Vagina (tissue), 2 donors: Measurements from ENCODE around the gene CDH24.

ENCODE experiments used
- POLR2AphosphoS5 ChIP-seq, 2 donors: sonication (generic); formaldehyde crosslinking; IDR thresholded peaks; one replicate each; pipeline ENCODE4 v1.9.0; 2017; ENCODE audit warnings: antibody characterized with exemption in 2 of 2, mild to moderate bottlenecking in 2 of 2, low read depth in 1 of 2; ENCODE audit not compliant: insufficient read depth in 1 of 2
- TF ChIP-seq, protein P1 (sequence below), 3 experiments: fragments of 450-650 bp in 2 of 3; fragments of 200-600 bp in 1 of 3; sonication (generic) in 1 of 3; IDR thresholded peaks; one replicate each; pipeline ENCODE4 v1.5.1; 2017 to 2019; ENCODE audit warnings: antibody characterized with exemption in 3 of 3, mild to moderate bottlenecking in 2 of 3, moderate library complexity in 2 of 3

DNA sequence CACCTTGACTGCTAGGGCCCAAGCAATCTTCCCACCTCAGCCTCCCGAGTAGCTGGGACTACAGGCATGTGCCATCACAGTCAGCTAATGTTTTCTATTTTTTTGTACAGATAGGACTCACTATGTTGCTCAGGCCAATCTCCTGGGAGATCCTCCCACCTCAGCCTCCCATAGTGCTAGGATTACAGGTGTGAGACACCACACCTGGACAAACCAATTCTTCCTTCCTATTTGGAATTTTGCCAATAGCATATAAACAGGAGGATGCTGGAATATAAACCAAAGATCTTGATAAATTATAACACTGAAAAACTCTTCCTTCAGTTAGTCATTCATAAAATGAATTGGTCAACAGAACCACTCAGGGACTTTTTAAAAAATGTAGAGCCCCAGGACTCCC lies 29.2 kb upstream of the CDH24 start:
- TF ChIP-seq, protein P1, sequence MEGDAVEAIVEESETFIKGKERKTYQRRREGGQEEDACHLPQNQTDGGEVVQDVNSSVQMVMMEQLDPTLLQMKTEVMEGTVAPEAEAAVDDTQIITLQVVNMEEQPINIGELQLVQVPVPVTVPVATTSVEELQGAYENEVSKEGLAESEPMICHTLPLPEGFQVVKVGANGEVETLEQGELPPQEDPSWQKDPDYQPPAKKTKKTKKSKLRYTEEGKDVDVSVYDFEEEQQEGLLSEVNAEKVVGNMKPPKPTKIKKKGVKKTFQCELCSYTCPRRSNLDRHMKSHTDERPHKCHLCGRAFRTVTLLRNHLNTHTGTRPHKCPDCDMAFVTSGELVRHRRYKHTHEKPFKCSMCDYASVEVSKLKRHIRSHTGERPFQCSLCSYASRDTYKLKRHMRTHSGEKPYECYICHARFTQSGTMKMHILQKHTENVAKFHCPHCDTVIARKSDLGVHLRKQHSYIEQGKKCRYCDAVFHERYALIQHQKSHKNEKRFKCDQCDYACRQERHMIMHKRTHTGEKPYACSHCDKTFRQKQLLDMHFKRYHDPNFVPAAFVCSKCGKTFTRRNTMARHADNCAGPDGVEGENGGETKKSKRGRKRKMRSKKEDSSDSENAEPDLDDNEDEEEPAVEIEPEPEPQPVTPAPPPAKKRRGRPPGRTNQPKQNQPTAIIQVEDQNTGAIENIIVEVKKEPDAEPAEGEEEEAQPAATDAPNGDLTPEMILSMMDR (IDR thresholded peaks at IDR 0.05), result no peak
- no peak for TF ChIP-seq POLR2AphosphoS5 (IDR thresholded peaks at IDR 0.05; ENCODE audit: insufficient read depth in 1 of 2, low read depth in 1 of 2)
